B cell (primary cell): ENCODE data around the gene ARHGAP15.

ENCODE experiments used
- CTCF ChIP-seq: fragments of 200-600 bp; IDR thresholded peaks from one replicate; pipeline ENCODE4 v1.8.0; 2022; ENCODE audit warnings: antibody characterized with exemption, mild to moderate bottlenecking
- EZH2 ChIP-seq: IDR thresholded peaks from 2 replicates; pipeline ENCODE4 v1.6.1; 2012; ENCODE audit warnings: borderline replicate concordance, low read depth, mild to moderate bottlenecking, moderate library complexity, low read length; ENCODE audit not compliant: insufficient read depth, poor library complexity, severe bottlenecking

GRCh38 chr2:143584936-143585335 lies 455.7 kb downstream of the ARHGAP15 start:
- TF ChIP-seq CTCF (no peak), EZH2 (no peak)
